ENCODE results near the gene MOB2.

The MOB2 gene

DNA sequence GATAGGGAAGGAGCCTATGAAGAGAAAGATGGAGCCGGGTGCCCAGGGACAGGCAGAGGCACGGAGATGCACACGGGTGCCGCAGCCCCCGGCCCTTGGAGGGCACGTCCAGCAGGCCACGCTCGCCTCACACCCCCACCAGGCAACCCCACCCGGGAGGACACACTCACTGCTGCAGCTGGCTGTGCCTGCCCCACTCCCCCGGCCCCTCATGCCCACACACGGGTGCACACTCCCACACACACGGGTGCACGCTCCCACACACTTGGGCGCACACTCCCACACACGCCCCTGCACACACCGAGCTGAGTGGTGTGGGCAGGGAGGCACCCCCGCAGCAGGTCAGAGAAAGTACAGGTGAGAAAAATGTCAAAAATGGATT lies 1.1 kb downstream of the MOB2 start:
- DNase-seq (ENCODE audit: low read depth) = no peak
- H3K4me3 ChIP-seq (ENCODE audit: low read depth, low read length) = no peak overlapping the region
- TF ChIP-seq, protein P1, sequence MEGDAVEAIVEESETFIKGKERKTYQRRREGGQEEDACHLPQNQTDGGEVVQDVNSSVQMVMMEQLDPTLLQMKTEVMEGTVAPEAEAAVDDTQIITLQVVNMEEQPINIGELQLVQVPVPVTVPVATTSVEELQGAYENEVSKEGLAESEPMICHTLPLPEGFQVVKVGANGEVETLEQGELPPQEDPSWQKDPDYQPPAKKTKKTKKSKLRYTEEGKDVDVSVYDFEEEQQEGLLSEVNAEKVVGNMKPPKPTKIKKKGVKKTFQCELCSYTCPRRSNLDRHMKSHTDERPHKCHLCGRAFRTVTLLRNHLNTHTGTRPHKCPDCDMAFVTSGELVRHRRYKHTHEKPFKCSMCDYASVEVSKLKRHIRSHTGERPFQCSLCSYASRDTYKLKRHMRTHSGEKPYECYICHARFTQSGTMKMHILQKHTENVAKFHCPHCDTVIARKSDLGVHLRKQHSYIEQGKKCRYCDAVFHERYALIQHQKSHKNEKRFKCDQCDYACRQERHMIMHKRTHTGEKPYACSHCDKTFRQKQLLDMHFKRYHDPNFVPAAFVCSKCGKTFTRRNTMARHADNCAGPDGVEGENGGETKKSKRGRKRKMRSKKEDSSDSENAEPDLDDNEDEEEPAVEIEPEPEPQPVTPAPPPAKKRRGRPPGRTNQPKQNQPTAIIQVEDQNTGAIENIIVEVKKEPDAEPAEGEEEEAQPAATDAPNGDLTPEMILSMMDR (IDR thresholded peaks at IDR 0.05; ENCODE audit: low read depth, low read length, missing control alignments) = no peak

DNA sequence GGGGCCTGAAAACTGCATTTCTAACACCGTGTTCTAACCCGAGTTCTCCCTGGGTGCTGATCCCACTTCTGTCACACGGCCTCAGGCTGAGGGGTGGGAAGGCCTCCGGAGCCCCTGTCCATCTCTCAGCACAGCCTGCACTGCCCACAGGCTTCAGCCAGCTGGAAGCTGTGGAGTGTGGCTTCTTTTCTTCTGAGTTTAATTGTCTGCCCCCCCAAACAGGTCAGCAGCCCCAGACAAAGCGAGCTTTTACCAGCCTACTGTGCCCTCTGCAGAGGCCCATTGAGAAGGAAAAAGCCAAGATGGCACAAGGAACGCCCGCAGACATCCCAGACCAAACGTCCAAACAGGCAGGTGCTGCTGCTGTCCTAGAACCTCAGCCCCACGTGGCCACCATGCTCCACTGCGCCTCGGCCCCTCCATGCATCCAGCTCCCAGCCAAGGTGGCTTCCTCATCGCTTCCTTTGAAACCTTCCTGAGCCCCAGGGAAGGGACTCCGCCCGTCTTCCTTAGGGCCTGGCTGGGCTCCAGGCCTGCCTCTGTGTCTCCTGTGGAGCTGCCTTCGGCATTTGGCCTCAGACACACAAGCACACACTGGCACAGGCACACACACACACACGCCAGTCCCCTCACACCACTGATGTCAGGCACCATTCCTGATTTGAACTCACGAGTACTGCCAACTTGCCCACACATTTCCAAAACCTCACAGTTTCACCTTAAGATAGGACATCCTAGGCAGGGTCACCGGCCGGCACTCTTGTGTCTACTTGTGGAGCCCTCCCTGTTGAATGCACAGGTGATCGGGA lies 1.7 kb downstream of the MOB2 start:
- DNase-seq (ENCODE audit: low read depth) = no peak
- H3K4me3 ChIP-seq (ENCODE audit: low read depth, low read length) = no peak overlapping the region
- TF ChIP-seq, protein P1 (IDR thresholded peaks at IDR 0.05; ENCODE audit: low read depth, low read length, missing control alignments) = peak; percentile 18

DNA sequence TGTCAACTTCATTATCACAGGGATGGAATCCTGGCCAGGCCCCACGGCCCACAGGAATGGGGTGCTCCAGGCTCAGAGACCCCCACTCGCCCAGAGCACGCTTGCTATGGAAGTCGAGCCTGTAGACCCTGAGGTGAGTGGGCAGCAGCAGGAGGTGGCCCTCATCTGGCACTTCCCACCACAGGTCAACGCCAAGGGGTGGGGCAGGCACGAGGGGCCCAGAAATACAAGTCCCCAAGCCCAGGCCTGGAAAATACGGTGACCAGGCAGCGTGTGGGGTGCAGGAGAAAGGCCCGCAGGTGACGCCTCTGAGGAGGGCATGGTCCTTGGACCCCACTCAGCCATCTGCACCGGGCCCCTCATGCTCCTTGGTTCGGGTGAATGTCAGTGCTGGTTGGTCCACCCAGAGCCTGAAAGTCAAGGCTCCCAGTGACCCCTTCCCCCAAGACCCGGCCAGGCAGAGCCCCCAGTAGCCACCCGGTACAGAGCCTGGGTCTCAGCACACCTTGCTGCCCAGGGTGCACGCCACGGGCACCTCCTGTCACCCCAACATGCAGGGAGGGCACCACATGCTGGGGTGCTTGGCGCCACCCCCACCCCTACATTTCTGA lies 2.4 kb downstream of the MOB2 start:
- TF ChIP-seq, protein P1 (IDR thresholded peaks at IDR 0.05; ENCODE audit: low read depth, low read length, missing control alignments) = no peak
- no peak for DNase-seq (ENCODE audit: low read depth)
- H3K4me3 ChIP-seq (ENCODE audit: low read depth, low read length) = no peak overlapping the region

DNA sequence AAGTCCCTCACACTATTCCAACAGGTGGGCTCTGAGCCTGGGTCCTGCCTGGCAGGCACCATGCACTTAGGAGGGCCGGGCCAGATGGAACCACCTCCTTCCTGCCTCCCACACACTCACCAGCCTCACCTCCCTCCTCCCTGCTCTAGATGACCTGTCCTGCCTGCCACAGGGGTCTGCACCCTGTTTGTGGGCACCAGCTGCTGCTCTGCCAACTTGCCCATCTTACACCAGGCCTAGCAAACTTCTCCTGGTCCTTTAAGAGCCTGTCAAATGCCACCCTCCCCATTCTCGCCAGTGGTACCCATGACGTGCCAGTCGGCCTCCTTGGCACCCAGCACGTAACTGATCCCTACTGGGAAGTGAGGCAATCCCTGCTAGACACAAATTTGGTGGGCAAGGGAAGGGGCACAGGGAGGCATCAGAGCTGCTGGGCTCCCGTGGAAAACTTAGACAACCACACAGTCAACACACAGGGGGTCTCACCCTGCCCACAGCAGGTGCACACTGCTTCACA lies 3.1 kb downstream of the MOB2 start:
- TF ChIP-seq, protein P1 (IDR thresholded peaks at IDR 0.05; ENCODE audit: low read depth, low read length, missing control alignments) = no peak
- no peak for DNase-seq (ENCODE audit: low read depth)
- H3K4me3 ChIP-seq (ENCODE audit: low read depth, low read length) = no peak overlapping the region

DNA sequence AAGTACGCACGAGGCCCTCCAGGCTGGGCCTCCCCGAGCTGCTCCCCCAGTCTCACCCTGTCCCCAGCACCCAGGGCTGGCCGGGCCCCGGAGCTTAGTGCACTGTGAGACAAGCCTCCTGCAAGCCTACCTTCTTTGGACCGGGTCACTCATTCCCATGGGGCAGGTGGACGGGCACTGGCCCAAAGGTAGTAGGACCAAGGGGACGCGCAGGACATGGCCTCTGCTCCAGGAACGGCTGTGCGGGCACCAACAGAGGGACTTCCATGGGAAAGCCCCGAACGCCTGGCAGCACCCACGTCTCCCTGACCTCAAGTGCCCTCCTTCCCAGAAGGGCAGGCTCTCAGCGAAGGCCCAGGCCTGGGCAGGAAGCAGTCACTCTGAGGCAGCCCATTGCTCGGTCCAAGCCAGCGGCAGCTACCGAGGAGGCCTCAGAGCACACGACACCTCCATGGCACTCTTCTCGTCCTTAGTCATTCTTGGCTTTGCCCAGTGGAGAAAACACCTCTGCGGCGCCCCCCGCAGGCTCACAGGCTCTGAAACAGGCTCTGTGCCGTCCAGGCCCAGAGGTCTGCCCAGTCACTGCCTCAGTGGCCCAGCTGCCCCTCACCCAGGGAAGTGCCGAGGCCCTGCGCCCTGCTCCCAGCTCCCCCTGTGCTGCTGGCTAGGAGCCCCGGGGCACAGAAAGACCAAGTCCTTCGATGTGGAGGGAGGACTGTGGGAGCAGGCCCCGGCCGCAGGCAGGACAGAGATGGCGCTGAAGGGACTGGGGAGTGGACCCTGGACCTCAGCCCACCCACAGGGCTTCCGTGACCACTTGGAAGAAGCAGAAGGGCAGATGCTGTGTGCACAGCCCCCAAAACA lies 3.8 kb downstream of the MOB2 start:
- TF ChIP-seq, protein P1 (IDR thresholded peaks at IDR 0.05; ENCODE audit: low read depth, low read length, missing control alignments) = no peak
- DNase-seq (ENCODE audit: low read depth) = no peak

DNA sequence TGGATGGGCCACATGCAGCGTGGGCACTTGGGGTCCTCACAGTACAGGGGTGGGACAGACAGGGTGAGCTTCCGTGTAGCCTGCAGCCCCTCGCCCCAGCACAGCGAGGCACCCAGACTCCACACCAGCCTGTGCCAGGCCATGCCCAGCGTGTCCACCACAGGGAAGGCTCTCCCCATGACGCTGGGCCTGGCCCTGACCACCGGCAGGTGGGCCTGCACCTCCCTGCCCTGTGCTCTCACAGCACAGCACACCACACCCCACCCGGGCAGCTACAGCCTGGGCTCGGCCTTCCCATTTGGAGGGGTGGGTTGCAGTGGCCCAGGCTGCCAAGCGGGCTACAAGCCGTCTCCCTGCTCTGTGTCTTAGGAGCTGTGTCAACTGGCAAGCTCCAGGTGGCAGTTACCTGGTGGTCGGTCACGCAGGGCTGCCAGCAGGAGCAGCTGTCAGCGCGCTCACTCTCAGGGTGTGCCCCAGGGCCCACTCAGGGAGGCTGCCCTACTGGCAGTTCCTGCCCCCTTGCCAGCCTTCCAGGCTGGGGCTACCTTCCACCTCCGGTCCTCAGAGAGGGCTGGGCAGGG lies 4.6 kb downstream of the MOB2 start:
- no peak overlapping the region for H3K4me3 ChIP-seq (ENCODE audit: low read depth, low read length)
- TF ChIP-seq, protein P1 (IDR thresholded peaks at IDR 0.05; ENCODE audit: low read depth, low read length, missing control alignments) = no peak
- no peak for DNase-seq (ENCODE audit: low read depth)

More for the DNA sequence above, 3.8 kb downstream of the MOB2 start:
- H3K4me3 ChIP-seq (ENCODE audit: low read depth, low read length) = no peak overlapping the region
